ENCODE results near the gene CBL.

Gene CBL

DNA sequence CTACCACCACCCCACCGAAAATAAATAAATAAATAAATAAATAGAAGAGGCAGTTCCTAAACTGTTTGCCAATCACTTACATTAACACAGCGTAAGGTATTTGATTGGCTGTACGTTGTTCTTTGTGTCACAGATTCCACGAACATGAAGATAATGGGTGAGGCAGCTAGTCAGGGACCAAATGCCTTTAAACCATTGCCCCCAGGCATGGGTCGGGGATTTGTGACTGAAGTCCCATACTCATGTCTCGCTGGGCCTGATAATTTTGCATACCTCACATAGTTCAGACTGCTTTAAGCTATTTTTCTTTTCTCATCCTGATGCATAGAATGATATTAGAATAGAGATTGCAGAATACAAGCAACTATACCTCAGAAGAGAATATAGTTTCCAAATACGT is 3.6 kb upstream of the CBL start:
- TF ChIP-seq, protein P1, sequence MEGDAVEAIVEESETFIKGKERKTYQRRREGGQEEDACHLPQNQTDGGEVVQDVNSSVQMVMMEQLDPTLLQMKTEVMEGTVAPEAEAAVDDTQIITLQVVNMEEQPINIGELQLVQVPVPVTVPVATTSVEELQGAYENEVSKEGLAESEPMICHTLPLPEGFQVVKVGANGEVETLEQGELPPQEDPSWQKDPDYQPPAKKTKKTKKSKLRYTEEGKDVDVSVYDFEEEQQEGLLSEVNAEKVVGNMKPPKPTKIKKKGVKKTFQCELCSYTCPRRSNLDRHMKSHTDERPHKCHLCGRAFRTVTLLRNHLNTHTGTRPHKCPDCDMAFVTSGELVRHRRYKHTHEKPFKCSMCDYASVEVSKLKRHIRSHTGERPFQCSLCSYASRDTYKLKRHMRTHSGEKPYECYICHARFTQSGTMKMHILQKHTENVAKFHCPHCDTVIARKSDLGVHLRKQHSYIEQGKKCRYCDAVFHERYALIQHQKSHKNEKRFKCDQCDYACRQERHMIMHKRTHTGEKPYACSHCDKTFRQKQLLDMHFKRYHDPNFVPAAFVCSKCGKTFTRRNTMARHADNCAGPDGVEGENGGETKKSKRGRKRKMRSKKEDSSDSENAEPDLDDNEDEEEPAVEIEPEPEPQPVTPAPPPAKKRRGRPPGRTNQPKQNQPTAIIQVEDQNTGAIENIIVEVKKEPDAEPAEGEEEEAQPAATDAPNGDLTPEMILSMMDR (IDR thresholded peaks at IDR 0.05; ENCODE audit: low read depth, low read length, missing control alignments) = no peak
- no peak overlapping the region for H3K4me3 ChIP-seq (ENCODE audit: low read depth, low read length)
- DNase-seq (ENCODE audit: low read depth) = no peak

DNA sequence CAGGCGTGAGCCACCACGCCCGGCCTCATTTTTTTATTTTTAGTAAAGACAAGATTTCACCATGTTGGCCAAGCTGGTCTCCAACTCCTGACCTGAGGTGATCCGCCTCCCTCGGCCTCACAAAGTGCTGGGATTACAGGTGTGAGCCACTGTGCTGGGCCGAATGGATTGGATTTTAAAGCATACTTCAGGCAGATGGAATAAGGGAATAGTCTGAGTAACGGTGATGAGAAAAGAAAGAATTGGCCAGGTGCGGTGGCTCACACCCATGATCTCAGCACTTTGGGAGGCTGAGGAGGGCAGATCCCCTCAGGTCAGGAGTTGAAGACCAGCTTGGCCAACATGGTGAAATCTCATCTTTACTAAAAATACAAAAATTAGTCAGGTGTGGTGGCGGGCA is 2.1 kb upstream of the CBL start:
- TF ChIP-seq, protein P1 (IDR thresholded peaks at IDR 0.05; ENCODE audit: low read depth, low read length, missing control alignments) = no peak
- DNase-seq (ENCODE audit: low read depth) = no peak
- H3K4me3 ChIP-seq (ENCODE audit: low read depth, low read length) = no peak overlapping the region

DNA sequence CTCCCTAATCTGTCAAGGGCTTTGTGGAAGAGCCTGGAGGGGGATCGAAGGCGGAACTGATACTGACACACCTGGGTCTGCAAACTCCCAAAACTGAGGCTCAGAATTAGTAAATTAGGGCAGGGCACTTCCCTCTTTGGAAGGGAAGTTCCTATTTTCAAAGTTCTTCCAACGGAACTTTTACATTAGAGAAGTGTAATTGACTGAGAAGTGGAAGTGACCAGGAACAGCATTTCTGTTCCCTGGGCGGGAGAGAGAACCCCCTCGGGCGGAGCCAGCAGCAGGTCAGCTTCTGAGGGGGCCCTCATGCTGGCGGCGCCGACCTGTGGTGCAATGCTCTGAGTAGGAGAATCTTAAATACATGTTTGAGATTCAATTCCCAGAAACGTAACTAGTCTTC is 1.1 kb upstream of the CBL start:
- peak overlapping the region; percentile 81; the same call in 1 of the 2 replicates for H3K4me3 ChIP-seq (ENCODE audit: low read depth, low read length)
- no peak for DNase-seq (ENCODE audit: low read depth)

DNA sequence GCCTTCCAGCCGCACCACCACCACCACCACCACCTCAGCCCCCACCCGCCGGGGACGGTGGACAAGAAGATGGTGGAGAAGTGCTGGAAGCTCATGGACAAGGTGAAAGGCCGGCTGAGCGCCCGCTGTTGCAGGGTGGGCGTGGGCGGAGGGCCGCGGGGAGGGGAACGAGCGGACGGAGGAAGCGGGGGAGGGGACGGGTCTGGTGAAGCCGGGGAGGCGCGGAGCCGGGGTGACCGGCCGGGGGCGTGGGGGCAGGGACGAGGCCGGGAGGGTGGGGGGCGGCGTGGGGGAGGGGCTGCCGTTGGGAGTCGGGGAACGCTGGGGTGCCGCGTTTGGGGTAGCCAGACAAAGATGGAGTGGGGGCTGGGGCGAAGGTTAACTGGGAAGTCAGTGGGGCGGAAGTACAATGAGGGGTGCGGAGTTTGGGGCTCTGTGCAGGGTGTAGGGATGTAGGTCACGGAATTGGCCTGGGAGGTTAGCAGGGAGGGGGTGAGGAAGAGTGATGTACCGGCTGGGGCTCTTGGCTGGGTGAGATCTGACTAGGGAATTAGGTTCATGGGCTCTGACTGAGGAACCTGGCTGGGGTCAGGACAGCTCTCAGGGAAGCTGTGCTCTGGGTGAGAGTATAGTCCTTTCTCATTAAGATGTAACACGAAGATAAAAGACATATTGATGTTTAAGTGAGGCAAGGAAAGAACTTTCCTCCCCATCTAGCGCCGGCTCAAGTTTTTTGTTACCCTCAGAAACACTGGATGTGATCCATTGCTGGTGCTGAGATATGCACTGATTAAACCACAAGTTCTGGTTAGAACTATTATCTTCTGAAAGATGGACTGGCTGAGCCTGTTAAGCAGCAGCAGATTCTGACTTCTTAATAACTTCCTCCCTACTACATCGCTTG is 624 bp downstream of the CBL start:
- TF ChIP-seq, protein P1 (IDR thresholded peaks at IDR 0.05; ENCODE audit: low read depth, low read length, missing control alignments) = no peak
- DNase-seq (ENCODE audit: low read depth) = no peak
- H3K4me3 ChIP-seq (ENCODE audit: low read depth, low read length) = peak overlapping the region; percentile 81

More for the DNA sequence above, 1.1 kb upstream of the CBL start:
- TF ChIP-seq, protein P1 (IDR thresholded peaks at IDR 0.05; ENCODE audit: low read depth, low read length, missing control alignments) = no peak

DNA sequence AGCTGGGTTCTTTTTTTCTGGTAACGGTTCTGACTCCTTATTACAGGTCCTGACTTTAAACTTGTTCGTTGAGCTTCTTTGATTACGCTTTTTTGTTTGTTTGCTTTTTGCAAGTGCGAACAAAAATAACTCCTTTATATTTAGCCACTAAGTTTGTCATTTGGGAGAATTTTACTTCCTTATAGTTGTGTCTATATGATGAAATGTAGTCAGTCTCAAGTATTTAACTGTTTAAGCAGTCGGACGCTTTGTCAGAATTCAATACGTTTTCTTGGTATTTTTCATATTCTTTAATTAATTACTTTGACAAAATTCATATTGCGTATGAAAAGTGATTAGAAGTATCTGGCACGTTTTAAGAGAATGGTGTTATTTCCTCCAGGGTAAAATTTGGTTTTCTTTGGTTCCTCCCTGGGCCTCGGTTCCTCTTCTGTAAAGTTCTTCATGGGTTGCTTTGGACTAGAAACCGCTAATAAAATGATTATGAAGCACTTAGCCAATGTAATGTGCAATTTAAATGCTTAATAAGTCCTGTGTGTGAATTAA is 1.3 kb downstream of the CBL start:
- TF ChIP-seq, protein P1 (IDR thresholded peaks at IDR 0.05; ENCODE audit: low read depth, low read length, missing control alignments) = no peak
- DNase-seq (ENCODE audit: low read depth) = no peak

DNA sequence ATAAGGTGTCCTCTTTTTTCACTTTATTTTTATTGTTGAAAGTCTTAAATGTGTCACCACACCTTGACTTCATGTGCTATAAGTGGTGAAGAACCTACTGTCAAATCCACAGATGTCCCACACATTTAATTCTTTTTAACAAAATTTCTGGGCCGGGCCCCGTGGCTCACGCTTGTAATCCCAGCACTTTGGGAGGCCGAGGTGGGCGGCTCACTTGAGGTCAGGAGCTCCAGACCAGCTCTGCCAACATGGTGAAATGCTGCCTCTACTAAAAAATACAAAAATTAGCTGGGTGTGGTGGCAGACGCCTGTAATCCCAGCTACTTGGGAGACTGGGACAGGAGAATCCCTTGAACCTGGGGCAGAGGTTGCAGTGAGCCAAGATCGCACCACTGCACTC is 3.0 kb downstream of the CBL start:
- no peak overlapping the region for H3K4me3 ChIP-seq (ENCODE audit: low read depth, low read length)
- TF ChIP-seq, protein P1 (IDR thresholded peaks at IDR 0.05; ENCODE audit: low read depth, low read length, missing control alignments) = no peak
- DNase-seq (ENCODE audit: low read depth) = no peak

More for the DNA sequence above, 1.3 kb downstream of the CBL start:
- H3K4me3 ChIP-seq (ENCODE audit: low read depth, low read length) = peak overlapping the region; percentile 81
